Mammary epithelial cell (primary cell): ENCODE measurements around the gene ALPG.
"Not testable (repeated sequence)": the region's sequence is repeated elsewhere in the genome, so short reads cannot be mapped to it uniquely, and the experiment has no call there.

Source experiments
- CTCF ChIP-seq, 2 donors: IDR thresholded peaks in 1 of 2; conservative IDR thresholded peaks in 1 of 2; 2 replicates each; pipeline ENCODE4 v1.5.1; 2011 to 2012; ENCODE audit warnings: inconsistent platforms in 2 of 2, low read length in 2 of 2, mild to moderate bottlenecking in 2 of 2, control low read depth in 1 of 2, low read depth in 1 of 2; ENCODE audit not compliant: insufficient read depth in 1 of 2; ENCODE audit errors: extremely low read depth in 1 of 2
- EZH2 ChIP-seq: IDR thresholded peaks from 2 replicates; pipeline ENCODE4 v1.6.1; 2012; ENCODE audit warnings: low read length, inconsistent platforms, borderline replicate concordance

DNA sequence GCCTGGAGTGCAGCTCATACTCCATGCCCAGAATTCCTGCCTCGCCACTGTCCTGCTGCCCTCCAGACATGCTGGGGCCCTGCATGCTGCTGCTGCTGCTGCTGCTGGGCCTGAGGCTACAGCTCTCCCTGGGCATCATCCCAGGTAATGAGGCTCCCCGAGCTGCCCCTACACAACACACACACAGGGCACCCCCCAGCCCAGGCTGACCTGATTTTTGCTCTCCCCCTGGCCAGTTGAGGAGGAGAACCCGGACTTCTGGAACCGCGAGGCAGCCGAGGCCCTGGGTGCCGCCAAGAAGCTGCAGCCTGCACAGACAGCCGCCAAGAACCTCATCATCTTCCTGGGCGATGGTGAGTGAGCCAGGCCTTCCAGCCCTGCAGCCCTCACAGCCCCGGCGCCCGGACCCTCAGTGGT is 27.9 kb upstream of the ALPG start, which contains the start of gene ALPP:
- not testable (repeated sequence) for TF ChIP-seq CTCF (conservative IDR thresholded peaks at IDR 0.05 in 1 of 2, IDR thresholded peaks at IDR 0.05 in 1 of 2; ENCODE audit: extremely low read depth in 1 of 2, insufficient read depth in 1 of 2, low read depth in 1 of 2, low read length in 2 of 2); EZH2
